GM18505 (cell line): ENCODE measurements around the gene VAC14.

Experiments used
- ATAC-seq: cut with Tn5 transposase; IDR thresholded peaks from one replicate; pipeline ENCODE4 v1.9.1; 2021; ENCODE audit not compliant: unreplicated experiment
- POLR2A ChIP-seq: IDR thresholded peaks from 4 replicates; pipeline ENCODE4 v1.6.1; 2011; ENCODE audit warnings: borderline replicate concordance; ENCODE audit not compliant: insufficient read depth, insufficient read length; ENCODE audit errors: extremely low read depth

Gene VAC14

GRCh38 chr16:70795296-70795912 is 5.6 kb downstream of the VAC14 start:
- TF ChIP-seq POLR2A, result no peak
- ATAC-seq, result no peak

GRCh38 chr16:70793851-70794502 is 7.0 kb downstream of the VAC14 start:
- no peak for TF ChIP-seq POLR2A
- peak; percentile 46 for ATAC-seq

GRCh38 chr16:70790815-70791214 is 10.1 kb downstream of the VAC14 start:
- no peak for ATAC-seq
- TF ChIP-seq POLR2A, result no peak

GRCh38 chr16:70789595-70790447 is 11.1 kb downstream of the VAC14 start:
- ATAC-seq, result no peak
- TF ChIP-seq POLR2A, result no peak

GRCh38 chr16:70788668-70789594 is 12.0 kb downstream of the VAC14 start:
- no peak for ATAC-seq
- no peak for TF ChIP-seq POLR2A

- TF ChIP-seq POLR2A, result no peak
- ATAC-seq, result no peak
Measured at GRCh38 chr16:70786020-70786755, 14.8 kb downstream of the VAC14 start.

GRCh38 chr16:70784692-70785555 is 16.0 kb downstream of the VAC14 start:
- TF ChIP-seq POLR2A, result no peak
- ATAC-seq, result no peak

- ATAC-seq, result no peak
Measured at GRCh38 chr16:70782237-70782636, 18.7 kb downstream of the VAC14 start.

GRCh38 chr16:70781800-70782199 is 19.2 kb downstream of the VAC14 start:
- ATAC-seq, result no peak

More at GRCh38 chr16:70782237-70782636, 18.7 kb downstream of the VAC14 start:
- no peak for TF ChIP-seq POLR2A

GRCh38 chr16:70780546-70780945 is 20.4 kb downstream of the VAC14 start:
- no peak for ATAC-seq
- no peak for TF ChIP-seq POLR2A

More at GRCh38 chr16:70781800-70782199, 19.2 kb downstream of the VAC14 start:
- TF ChIP-seq POLR2A, result no peak

GRCh38 chr16:70779361-70779760 is 21.6 kb downstream of the VAC14 start:
- no peak for ATAC-seq
- no peak for TF ChIP-seq POLR2A
